Astrocyte of the cerebellum (primary cell): ENCODE measurements around the gene RALA.

Experiments
- DNase-seq: peaks from one replicate; pipeline ENCODE4 v3.0.0-alpha.2; 2011; ENCODE audit warnings: low read depth
- H3K4me3 ChIP-seq: 2 replicates; pipeline ENCODE4 v1.5.1; 2011; ENCODE audit warnings: mild to moderate bottlenecking, low read depth, low read length, moderate library complexity
- CTCF ChIP-seq: IDR thresholded peaks from 2 replicates; pipeline ENCODE4 v1.5.1; 2012; ENCODE audit warnings: low read length, low read depth, moderate library complexity, mild to moderate bottlenecking; ENCODE audit errors: missing control alignments
- in situ Hi-C: cut with HindIII; loops from 2 replicates; pipeline ENCODE4 v1.10.0; 2017; ENCODE audit warnings: low sequenced_read_pairs

Gene RALA

GRCh38 chr7:39618868-39619267, 4.5 kb upstream of the RALA start:
- no peak overlapping the region for H3K4me3 ChIP-seq
- in situ Hi-C loops: no loop called here
- no peak for TF ChIP-seq CTCF
- DNase-seq: no peak

DNA sequence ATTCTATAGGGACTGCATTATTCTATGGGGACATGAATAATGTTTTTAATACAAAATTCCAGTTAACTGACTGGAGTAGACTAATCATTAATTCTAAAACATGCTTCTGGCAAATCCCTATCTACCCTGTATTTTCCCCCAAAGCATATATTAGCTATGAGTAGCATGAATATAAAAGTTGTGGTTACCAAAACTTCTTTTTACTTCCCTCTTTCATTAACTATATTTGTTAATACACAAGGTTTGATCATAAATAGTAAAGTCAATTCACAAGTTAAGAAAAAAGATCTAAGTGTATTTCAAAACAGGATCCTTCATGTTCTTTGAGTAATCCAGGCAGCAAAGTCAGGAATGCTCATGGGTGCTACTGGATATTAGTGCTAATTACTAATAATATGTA, 2.9 kb upstream of the RALA start:
- no peak for DNase-seq
- TF ChIP-seq CTCF: no peak
- H3K4me3 ChIP-seq: no peak overlapping the region
- in situ Hi-C loops: no loop called here

GRCh38 chr7:39621261-39621660, 2.1 kb upstream of the RALA start:
- peak; percentile 40 for DNase-seq
- no peak for TF ChIP-seq CTCF
- in situ Hi-C loops: no loop called here

GRCh38 chr7:39621784-39622411, 1.5 kb upstream of the RALA start:
- DNase-seq: no peak
- H3K4me3 ChIP-seq: peak overlapping the region; percentile 72
- in situ Hi-C loops: no loop called here
- no peak for TF ChIP-seq CTCF

More at GRCh38 chr7:39621261-39621660, 2.1 kb upstream of the RALA start:
- H3K4me3 ChIP-seq: no peak overlapping the region

- no peak for DNase-seq
- in situ Hi-C loops: no loop called here
- peak overlapping the region; percentile 72 for H3K4me3 ChIP-seq
- no peak for TF ChIP-seq CTCF
Measured at GRCh38 chr7:39622609-39623008, 763 bp upstream of the RALA start.

GRCh38 chr7:39623732-39624441, 515 bp downstream of the RALA start:
- in situ Hi-C loops: no loop called here
- DNase-seq: no peak
- H3K4me3 ChIP-seq: peak overlapping the region; percentile 72
- no peak for TF ChIP-seq CTCF
